GM19238 (cell line): ENCODE data around the gene MAP4.
"Not testable (repeated sequence)": the region's sequence is repeated elsewhere in the genome, so short reads cannot be mapped to it uniquely, and the experiment has no call there.

ENCODE experiments used
- DNase-seq: peaks from one replicate; pipeline ENCODE4 v3.0.0; 2011; ENCODE audit warnings: low spot score; ENCODE audit not compliant: insufficient read length

MAP4 gene

GRCh38 chr3:48016301-48016973, at the start of gene MAP4:
MAP4 (minus strand) TSS chr3:48016416; CDS start chr3:47998860, 17,556 bp downstream.
- no peak for DNase-seq

GRCh38 chr3:48065035-48065434, 48.8 kb upstream of the MAP4 start:
- DNase-seq = no peak

GRCh38 chr3:48064292-48064829, 48.1 kb upstream of the MAP4 start:
- no peak for DNase-seq

- not testable (repeated sequence) for DNase-seq
Measured at GRCh38 chr3:48061586-48061985, 45.4 kb upstream of the MAP4 start.

GRCh38 chr3:48058091-48058490, 41.9 kb upstream of the MAP4 start:
- DNase-seq = no peak

- DNase-seq = no peak
Measured at GRCh38 chr3:48057521-48057920, 41.3 kb upstream of the MAP4 start.

GRCh38 chr3:48047841-48048464, 31.7 kb upstream of the MAP4 start:
- DNase-seq = no peak

GRCh38 chr3:48042071-48042760, 26.0 kb upstream of the MAP4 start:
- no peak for DNase-seq

GRCh38 chr3:48039487-48040190, 23.4 kb upstream of the MAP4 start:
- no peak for DNase-seq

GRCh38 chr3:48038971-48039481, 22.8 kb upstream of the MAP4 start:
- DNase-seq = no peak

GRCh38 chr3:48034000-48034516, 17.8 kb upstream of the MAP4 start:
- no peak for DNase-seq

GRCh38 chr3:48030188-48030587, 14.0 kb upstream of the MAP4 start:
- no peak for DNase-seq

GRCh38 chr3:48026951-48027908, 11.0 kb upstream of the MAP4 start:
- no peak for DNase-seq

- DNase-seq = no peak
Measured at GRCh38 chr3:48026098-48026497, 9.9 kb upstream of the MAP4 start.

- no peak for DNase-seq
Measured at GRCh38 chr3:48024401-48024800, 8.2 kb upstream of the MAP4 start.

- DNase-seq = no peak
Measured at GRCh38 chr3:48023377-48023776, 7.2 kb upstream of the MAP4 start.

GRCh38 chr3:48022178-48022577, 6.0 kb upstream of the MAP4 start:
- DNase-seq = no peak

- DNase-seq = no peak
Measured at GRCh38 chr3:48018841-48019240, 2.6 kb upstream of the MAP4 start.

- no peak for DNase-seq
Measured at GRCh38 chr3:48015431-48016180, 610 bp downstream of the MAP4 start.
